Sigmoid colon (tissue), 7 donors: ENCODE measurements around the gene DPF3. TPM values are rescaled to one million over a fixed set of nuclear protein-coding genes. Genes with fewer than 3 reads are reported as not detected.

Experiments used
- DNase-seq: peaks from one replicate; pipeline ENCODE4 v3.0.0-alpha.2; 2019
- H3K27ac ChIP-seq, 4 donors: fragments of 200-600 bp; sonication (generic); one replicate each; pipeline ENCODE4 v1.5.1; 2016 to 2019; ENCODE audit warnings: mild to moderate bottlenecking in 1 of 4
- H3K27me3 ChIP-seq, 3 donors: fragments of 200-600 bp; sonication (generic); one replicate each; pipeline ENCODE4 v1.5.1; 2019; ENCODE audit warnings: mild to moderate bottlenecking in 1 of 3
- H3K36me3 ChIP-seq, 4 donors: fragments of 200-600 bp; sonication (generic); one replicate each; pipeline ENCODE4 v1.5.1; 2016 to 2019
- H3K4me1 ChIP-seq, 4 donors: fragments of 200-600 bp; sonication (generic); one replicate each; pipeline ENCODE4 v1.5.1; 2017 to 2019
- H3K4me3 ChIP-seq, 4 donors: fragments of 200-600 bp; sonication (generic); one replicate each; pipeline ENCODE4 v1.5.1; 2017 to 2019; ENCODE audit warnings: mild to moderate bottlenecking in 2 of 4, moderate library complexity in 1 of 4
- H3K9me3 ChIP-seq, 4 donors: fragments of 200-600 bp in 3 of 4; sonication (generic) in 3 of 4; one replicate each; pipeline versions ENCODE4 v1.5.1 to v1.6.1; 2013 to 2019
- CTCF ChIP-seq, 4 experiments: fragments of 450-650 bp in 3 of 4; fragments of 200-600 bp in 1 of 4; IDR thresholded peaks; one replicate each; pipeline ENCODE4 v1.5.1; 2016 to 2019; ENCODE audit warnings: antibody characterized with exemption in 4 of 4, mild to moderate bottlenecking in 3 of 4, moderate library complexity in 2 of 4
- EP300 ChIP-seq, 4 donors: sonication (generic); formaldehyde crosslinking; IDR thresholded peaks; one replicate each; pipeline ENCODE4 v1.6.1; 2017; ENCODE audit warnings: antibody characterized with exemption in 4 of 4
- POLR2A ChIP-seq, 2 donors: fragments of 450-650 bp; IDR thresholded peaks; one replicate each; pipeline ENCODE4 v1.6.1; 2016; ENCODE audit warnings: antibody characterized with exemption in 2 of 2, mild to moderate bottlenecking in 2 of 2, moderate library complexity in 2 of 2
- POLR2AphosphoS5 ChIP-seq, 4 donors: sonication (generic); formaldehyde crosslinking; IDR thresholded peaks; one replicate each; pipeline ENCODE4 v1.6.1; 2017; ENCODE audit warnings: antibody characterized with exemption in 4 of 4
- WGBS, 2 donors: extraction: QIAGEN DNeasy Blood & Tissue Kit; methylation state at CpG; one replicate each; pipeline ENCODE4 v1.1.7; 2013; 5-methylcytosine and 5-hydroxymethylcytosine counted together
- intact Hi-C: fragments of 100-400 bp; cut with DNase I; formaldehyde crosslinking; loops from one replicate; pipeline ENCODE4 v1.15.1; 2023
- polyA plus RNA-seq, 3 donors: library from polyadenylated mRNA; stranded (reverse); fragments of 200-250 nt; gene quantifications; one replicate each; pipeline ENCODE4 v1.2.3, GENCODE V29; 2013
- total RNA-seq, 4 donors: library from RNA; depleted of rRNA; stranded (reverse); fragments of >200 nt; gene quantifications; one replicate each; pipeline ENCODE4 v1.1.0, GENCODE V29; 2016
- donor health status: healthy with polysubstance abuse.
- donor health status: Bipolar disorder and iron deficiency.
- donor health status: healthy.

Gene DPF3
- total and polyA plus RNA-seq, 7 donors = 0.28 to 4.5 (median 2.3) TPM

GRCh38 chr14:72610831-72611200 is 283.1 kb downstream of the DPF3 start:
- no peak for DNase-seq
- H3K36me3 ChIP-seq = no peaks in the 10 kb centered on the region
- no peak overlapping the region for H3K27ac ChIP-seq
- no peaks in the 10 kb centered on the region for H3K9me3 ChIP-seq
- 76 to 88% methylated on average over 2 of the region's 2 CpGs for WGBS, 2 donors
- no peaks in the 10 kb centered on the region for H3K27me3 ChIP-seq
- no peak for TF ChIP-seq EP300 (IDR thresholded peaks at IDR 0.05)
- no peak for TF ChIP-seq CTCF (IDR thresholded peaks at IDR 0.05)
- TF ChIP-seq POLR2A (IDR thresholded peaks at IDR 0.05) = no peak
- no peak for TF ChIP-seq POLR2AphosphoS5 (IDR thresholded peaks at IDR 0.05)
- intact Hi-C loops = no loop called here
- no peak overlapping the region for H3K4me3 ChIP-seq
- H3K4me1 ChIP-seq = peaks cover 0 to 2% (median 0%) of the 10 kb centered on the region in 4 donors

GRCh38 chr14:72610096-72610830 is 283.6 kb downstream of the DPF3 start:
- Histone ChIP-seq H3K4me1 (no peaks in the 10 kb centered on the region), H3K27ac (no peak overlapping the region), H3K36me3 (no peaks in the 10 kb centered on the region), H3K9me3 (no peaks in the 10 kb centered on the region), H3K4me3 (no peak overlapping the region), H3K27me3 (no peaks in the 10 kb centered on the region)
- DNase-seq = no peak
- intact Hi-C loops = no loop called here
- WGBS, 2 donors = 87 to 92% methylated on average over 12 of the region's 12 CpGs
- no peak for TF ChIP-seq CTCF (IDR thresholded peaks at IDR 0.05)
- no peak for TF ChIP-seq POLR2AphosphoS5 (IDR thresholded peaks at IDR 0.05)
- no peak for TF ChIP-seq POLR2A (IDR thresholded peaks at IDR 0.05)
- no peak for TF ChIP-seq EP300 (IDR thresholded peaks at IDR 0.05)

- Histone ChIP-seq H3K4me3 (no peak overlapping the region), H3K4me1 (no peaks in the 10 kb centered on the region)
- intact Hi-C loops = no loop called here
Measured at GRCh38 chr14:72609205-72609916, 284.5 kb downstream of the DPF3 start.

GRCh38 chr14:72608391-72609204 is 285.3 kb downstream of the DPF3 start:
- H3K27me3 ChIP-seq = no peaks in the 10 kb centered on the region
- H3K4me3 ChIP-seq = no peak overlapping the region
- intact Hi-C loops = no loop called here
- no peak for TF ChIP-seq EP300 (IDR thresholded peaks at IDR 0.05)
- no peak for TF ChIP-seq POLR2AphosphoS5 (IDR thresholded peaks at IDR 0.05)
- TF ChIP-seq CTCF (IDR thresholded peaks at IDR 0.05) = no peak
- TF ChIP-seq POLR2A (IDR thresholded peaks at IDR 0.05) = no peak
- no peaks in the 10 kb centered on the region for H3K4me1 ChIP-seq
- H3K27ac ChIP-seq = no peak overlapping the region
- DNase-seq = no peak
- 73 to 82% methylated on average over 8 of the region's 8 CpGs for WGBS, 2 donors
- no peaks in the 10 kb centered on the region for H3K9me3 ChIP-seq
- no peaks in the 10 kb centered on the region for H3K36me3 ChIP-seq

More at GRCh38 chr14:72609205-72609916, 284.5 kb downstream of the DPF3 start:
- H3K27me3 ChIP-seq = no peaks in the 10 kb centered on the region
- no peak overlapping the region for H3K27ac ChIP-seq
- no peaks in the 10 kb centered on the region for H3K9me3 ChIP-seq
- no peaks in the 10 kb centered on the region for H3K36me3 ChIP-seq
- whole genome bisulfite sequencing, 2 donors = 80 to 86% methylated on average over 12 of the region's 12 CpGs
- TF ChIP-seq EP300 (IDR thresholded peaks at IDR 0.05) (no peak), POLR2A (IDR thresholded peaks at IDR 0.05) (no peak), CTCF (IDR thresholded peaks at IDR 0.05) (no peak), POLR2AphosphoS5 (IDR thresholded peaks at IDR 0.05) (no peak)
- DNase-seq = no peak
